Parathyroid adenoma (tissue), 2 donors: ENCODE measurements around the gene ABI3BP.

Experiments
- H2AFZ ChIP-seq: fragments of 300-600 bp; sonication (generic); one replicate; pipeline ENCODE4 v1.7.0; 2017; ENCODE audit warnings: antibody characterized with exemption, mild to moderate bottlenecking
- H3K27ac ChIP-seq: fragments of 300-600 bp; sonication (generic); one replicate; pipeline ENCODE4 v1.7.0; 2017
- H3K27me3 ChIP-seq: fragments of 300-600 bp; sonication (generic); one replicate; pipeline ENCODE4 v1.7.0; 2017; ENCODE audit warnings: low read length; ENCODE audit not compliant: control insufficient read depth, insufficient read depth
- H3K36me3 ChIP-seq: fragments of 300-600 bp; sonication (generic); one replicate; pipeline ENCODE4 v1.7.0; 2017; ENCODE audit warnings: low read length; ENCODE audit not compliant: control insufficient read depth, insufficient read depth
- H3K4me1 ChIP-seq: fragments of 300-600 bp; sonication (generic); one replicate; pipeline ENCODE4 v1.7.0; 2017; ENCODE audit warnings: control low read depth
- H3K4me2 ChIP-seq: fragments of 300-600 bp; sonication (generic); one replicate; pipeline ENCODE4 v1.7.0; 2017; ENCODE audit warnings: low read length
- H3K4me3 ChIP-seq: fragments of 300-600 bp; sonication (generic); one replicate; pipeline ENCODE4 v1.7.0; 2017; ENCODE audit warnings: low read depth, low read length
- H3K79me2 ChIP-seq: fragments of 300-600 bp; sonication (generic); one replicate; pipeline ENCODE4 v1.7.0; 2017; ENCODE audit warnings: control low read depth
- H3K9ac ChIP-seq: fragments of 300-600 bp; sonication (generic); one replicate; pipeline ENCODE4 v1.7.0; 2017; ENCODE audit warnings: mild to moderate bottlenecking
- H3K9me3 ChIP-seq: fragments of 300-600 bp; sonication (generic); one replicate; pipeline ENCODE4 v1.7.0; 2017; ENCODE audit warnings: low read length; ENCODE audit not compliant: control insufficient read depth
- TF ChIP-seq, protein P1 (sequence below): fragments of 300-600 bp; sonication (generic); IDR thresholded peaks from one replicate; pipeline ENCODE4 v1.7.0; 2017; ENCODE audit warnings: antibody characterized with exemption, mild to moderate bottlenecking
- donor health status: primary hyperparathyroidism.

The ABI3BP gene

DNA sequence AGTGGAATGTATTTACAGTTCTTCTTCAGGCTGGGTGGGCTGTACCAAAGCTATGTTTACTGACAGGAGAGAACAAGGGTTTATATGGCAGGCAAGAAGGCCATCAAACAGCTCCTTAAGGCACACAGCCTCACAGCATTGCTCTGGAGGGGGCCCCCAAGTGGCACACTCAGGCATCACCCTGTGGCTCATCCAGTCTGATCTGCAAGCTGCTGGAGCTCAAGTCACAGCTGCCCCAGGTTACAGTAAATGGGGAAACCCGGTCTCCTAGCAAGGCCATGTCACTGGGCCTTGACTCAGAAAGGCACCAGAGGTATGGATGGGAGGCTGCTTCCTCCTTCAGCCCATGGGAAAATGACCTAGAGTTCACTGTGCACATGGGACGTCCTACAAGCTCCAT, 216.5 kb downstream of the ABI3BP start:
- Histone ChIP-seq H3K9ac (no peak overlapping the region), H3K27ac (no peak overlapping the region), H3K79me2 (no peaks in the 10 kb centered on the region), H3K9me3 (no peaks in the 10 kb centered on the region), H3K36me3 (no peaks in the 10 kb centered on the region), H2AFZ (no peak overlapping the region), H3K27me3 (no peaks in the 10 kb centered on the region), H3K4me3 (no peak overlapping the region), H3K4me2 (no peak overlapping the region), H3K4me1 (no peaks in the 10 kb centered on the region)
- TF ChIP-seq, protein P1, sequence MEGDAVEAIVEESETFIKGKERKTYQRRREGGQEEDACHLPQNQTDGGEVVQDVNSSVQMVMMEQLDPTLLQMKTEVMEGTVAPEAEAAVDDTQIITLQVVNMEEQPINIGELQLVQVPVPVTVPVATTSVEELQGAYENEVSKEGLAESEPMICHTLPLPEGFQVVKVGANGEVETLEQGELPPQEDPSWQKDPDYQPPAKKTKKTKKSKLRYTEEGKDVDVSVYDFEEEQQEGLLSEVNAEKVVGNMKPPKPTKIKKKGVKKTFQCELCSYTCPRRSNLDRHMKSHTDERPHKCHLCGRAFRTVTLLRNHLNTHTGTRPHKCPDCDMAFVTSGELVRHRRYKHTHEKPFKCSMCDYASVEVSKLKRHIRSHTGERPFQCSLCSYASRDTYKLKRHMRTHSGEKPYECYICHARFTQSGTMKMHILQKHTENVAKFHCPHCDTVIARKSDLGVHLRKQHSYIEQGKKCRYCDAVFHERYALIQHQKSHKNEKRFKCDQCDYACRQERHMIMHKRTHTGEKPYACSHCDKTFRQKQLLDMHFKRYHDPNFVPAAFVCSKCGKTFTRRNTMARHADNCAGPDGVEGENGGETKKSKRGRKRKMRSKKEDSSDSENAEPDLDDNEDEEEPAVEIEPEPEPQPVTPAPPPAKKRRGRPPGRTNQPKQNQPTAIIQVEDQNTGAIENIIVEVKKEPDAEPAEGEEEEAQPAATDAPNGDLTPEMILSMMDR: no peak

DNA sequence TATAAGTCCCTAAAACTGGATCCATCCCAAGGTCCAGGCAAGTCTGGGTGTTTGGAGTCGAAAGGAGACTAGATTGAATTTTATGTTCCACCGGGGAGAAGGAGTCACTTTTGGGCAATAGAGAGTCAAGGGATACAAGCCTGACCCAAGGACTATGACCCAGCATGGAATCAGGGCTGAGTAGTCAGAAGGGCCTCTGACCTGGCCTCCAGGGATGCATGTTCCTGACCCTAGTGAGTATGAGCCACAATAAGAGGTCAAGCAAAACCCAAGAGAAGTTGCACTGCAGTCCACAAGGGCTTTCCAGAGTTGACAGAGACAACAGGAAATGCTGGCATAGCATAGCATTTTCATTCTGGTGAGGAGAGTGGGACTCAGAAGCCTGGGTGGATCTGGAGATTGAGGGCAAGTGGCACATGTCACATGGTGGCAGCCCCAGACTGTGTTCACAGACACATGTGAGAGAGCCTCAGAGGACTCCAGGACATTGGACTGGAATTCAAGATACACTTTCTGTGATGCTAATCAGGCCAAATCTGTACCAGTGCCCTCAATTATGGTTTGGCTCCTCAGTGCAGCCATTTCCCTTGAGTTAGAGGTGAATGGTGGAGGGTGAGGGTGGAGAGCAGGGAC, 217.0 kb downstream of the ABI3BP start:
- no peaks in the 10 kb centered on the region for H3K9me3 ChIP-seq
- H3K27me3 ChIP-seq: no peaks in the 10 kb centered on the region
- H3K36me3 ChIP-seq: no peaks in the 10 kb centered on the region
- no peaks in the 10 kb centered on the region for H3K4me1 ChIP-seq
- TF ChIP-seq, protein P1: no peak
- no peak overlapping the region for H3K27ac ChIP-seq
- no peak overlapping the region for H3K9ac ChIP-seq
- no peak overlapping the region for H2AFZ ChIP-seq
- H3K4me2 ChIP-seq: no peak overlapping the region
- H3K79me2 ChIP-seq: no peaks in the 10 kb centered on the region
- no peak overlapping the region for H3K4me3 ChIP-seq

DNA sequence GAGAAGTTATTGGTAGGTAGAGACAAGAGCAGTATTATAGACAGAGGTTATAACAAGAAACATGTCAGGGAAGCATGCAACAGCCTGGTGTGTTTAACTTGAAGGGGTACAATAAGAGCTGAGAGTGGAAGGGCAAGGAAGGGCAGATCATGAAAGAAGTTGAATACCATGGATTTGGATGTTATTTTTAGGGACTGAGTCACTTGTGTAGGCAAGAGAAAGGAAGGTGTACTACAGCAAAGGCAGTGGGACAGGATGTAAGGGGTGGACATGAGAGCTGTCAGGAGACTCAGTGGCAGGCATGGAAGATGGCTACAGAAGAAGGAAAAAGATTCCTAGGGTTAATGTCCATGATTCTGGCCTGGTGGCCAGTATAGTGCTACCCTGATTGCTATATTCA, 217.6 kb downstream of the ABI3BP start:
- TF ChIP-seq, protein P1: no peak
- Histone ChIP-seq H3K79me2 (no peaks in the 10 kb centered on the region), H3K36me3 (no peaks in the 10 kb centered on the region), H3K4me1 (no peaks in the 10 kb centered on the region), H3K4me3 (no peak overlapping the region), H3K9ac (no peak overlapping the region), H3K27me3 (no peaks in the 10 kb centered on the region), H2AFZ (no peak overlapping the region), H3K9me3 (no peaks in the 10 kb centered on the region), H3K4me2 (no peak overlapping the region), H3K27ac (no peak overlapping the region)

DNA sequence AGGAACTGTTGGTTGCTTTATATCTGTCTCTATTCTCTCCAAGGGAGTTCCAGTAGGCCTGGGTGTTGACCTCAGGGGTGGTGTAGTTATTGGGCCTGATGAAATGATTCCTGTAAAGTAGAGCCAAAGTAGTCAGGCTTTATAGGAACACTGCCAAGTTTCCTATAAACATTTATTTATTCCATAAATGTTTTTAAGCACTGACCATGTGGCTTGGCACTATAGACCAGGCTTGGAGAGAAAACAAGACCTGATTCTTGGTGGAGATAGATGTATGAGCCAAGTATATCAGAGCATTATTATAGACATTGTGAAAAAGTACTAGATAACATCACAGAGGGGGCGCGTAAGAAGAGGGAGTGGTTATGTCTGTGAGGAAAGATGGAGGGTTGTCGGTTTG, 218.0 kb downstream of the ABI3BP start:
- H3K27ac ChIP-seq: no peak overlapping the region
- H3K4me3 ChIP-seq: no peak overlapping the region
- no peak overlapping the region for H3K9ac ChIP-seq
- no peaks in the 10 kb centered on the region for H3K36me3 ChIP-seq
- H3K79me2 ChIP-seq: no peaks in the 10 kb centered on the region
- H2AFZ ChIP-seq: no peak overlapping the region
- H3K9me3 ChIP-seq: no peaks in the 10 kb centered on the region
- TF ChIP-seq, protein P1: no peak
- no peaks in the 10 kb centered on the region for H3K4me1 ChIP-seq
- H3K27me3 ChIP-seq: no peaks in the 10 kb centered on the region
- H3K4me2 ChIP-seq: no peak overlapping the region

DNA sequence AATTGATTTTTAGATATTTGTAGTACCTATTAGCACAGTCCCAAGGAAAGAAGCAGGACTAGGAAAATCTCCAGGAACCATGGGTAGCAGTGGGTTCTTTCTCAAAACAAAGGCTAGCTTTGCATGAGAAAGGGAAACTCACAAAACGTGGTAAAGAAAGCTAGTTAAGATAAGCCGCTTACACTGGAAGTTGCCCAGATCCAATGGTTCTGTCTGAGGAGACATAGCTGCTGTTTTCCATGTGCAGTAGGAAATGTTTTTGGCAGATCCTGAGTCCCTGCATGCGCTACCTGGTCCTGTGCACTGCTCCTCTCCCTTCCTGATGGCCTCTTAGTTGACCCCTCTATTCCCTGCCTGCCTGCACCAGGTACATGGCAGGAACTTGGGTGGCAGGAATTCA, 223.5 kb downstream of the ABI3BP start:
- Histone ChIP-seq H3K4me3 (no peak overlapping the region), H3K27ac (no peak overlapping the region), H3K9me3 (no peaks in the 10 kb centered on the region), H3K27me3 (no peaks in the 10 kb centered on the region), H3K36me3 (no peaks in the 10 kb centered on the region), H3K9ac (no peak overlapping the region), H3K4me1 (peaks cover 4% of the 10 kb centered on the region), H2AFZ (no peak overlapping the region), H3K79me2 (no peaks in the 10 kb centered on the region), H3K4me2 (no peak overlapping the region)
- TF ChIP-seq, protein P1: no peak
